ENCODE results near the gene CLDN9. TPM values are rescaled to one million over a fixed set of nuclear protein-coding genes. Genes with fewer than 3 reads are reported as not detected.

Gene CLDN9
- 0.27 to 0.80 TPM (median 0.39 TPM) in 5 replicates for total RNA-seq (2022; extraction: Qiagen RNA extraction; ENCODE audit: low read depth)

GRCh38 chr16:3012828-3013420 lies at the start of gene CLDN9:
Gene CLDN9 (plus strand): TSS chr16:3012923. CDS start chr16:3013363, 440 bp downstream.

GRCh38 chr16:2963723-2964474 lies 48.8 kb upstream of the CLDN9 start, which contains the start of gene KREMEN2:
Gene KREMEN2 (plus strand): TSS chr16:2964275. CDS start chr16:2964521, 246 bp downstream.

GRCh38 chr16:2968738-2969544 lies 43.8 kb upstream of the CLDN9 start, which contains the start of gene PAQR4:
Gene PAQR4 (plus strand): TSS chr16:2969348. CDS start chr16:2969675, 327 bp downstream.

GRCh38 chr16:2980227-2981176 lies 32.2 kb upstream of the CLDN9 start, which contains the start of gene PKMYT1:
Gene PKMYT1 (minus strand): TSS chr16:2980446. CDS start chr16:2979657, 789 bp downstream.

GRCh38 chr16:3017794-3018506 lies 5.2 kb downstream of the CLDN9 start, which contains the start of gene CLDN6:
Gene CLDN6 (minus strand): TSS chr16:3018183. CDS start chr16:3016021, 2,162 bp downstream.

GRCh38 chr16:3020247-3020603 lies 7.5 kb downstream of the CLDN9 start, which contains the start of gene TNFRSF12A:
Gene TNFRSF12A (plus strand): TSS chr16:3020368. CDS start chr16:3020398, 30 bp downstream.

GRCh38 chr16:3023669-3024478 lies 11.2 kb downstream of the CLDN9 start, which contains the start of the genes HCFC1R1 and THOC6:
Gene HCFC1R1 (minus strand): TSS chr16:3023942. CDS start chr16:3023941, 1 bp downstream.
Gene THOC6 (plus strand): TSS chr16:3024035. CDS start chr16:3024327, 292 bp downstream.

GRCh38 chr16:3036726-3037315 lies 24.1 kb downstream of the CLDN9 start, which contains the start of gene BICDL2:
Gene BICDL2 (minus strand): TSS chr16:3036944. CDS start chr16:3035496, 1,448 bp downstream.

GRCh38 chr16:3045758-3046640 lies 33.3 kb downstream of the CLDN9 start, which contains the start of gene MMP25:
Gene MMP25 (plus strand): TSS chr16:3046561. CDS start chr16:3046918, 357 bp downstream.

Other genes starting within 250 kb of the CLDN9 start
- gene ELOB, start 235.6 kb upstream of the CLDN9 start, total RNA-seq (2022; extraction: Qiagen RNA extraction; ENCODE audit: low read depth): 414 to 506 TPM (median 472 TPM) in 5 replicates
- 0.03 TPM in 1 of 5 replicates, not detected in the others for gene PRSS33, start 225.4 kb upstream of the CLDN9 start, total RNA-seq (2022; extraction: Qiagen RNA extraction; ENCODE audit: low read depth)
- gene PRSS41, start 214.5 kb upstream of the CLDN9 start, total RNA-seq (2022; extraction: Qiagen RNA extraction; ENCODE audit: low read depth): not detected in 5 replicates
- 0.11 to 0.19 TPM (median 0.12 TPM) in 3 of 5 replicates, not detected in the others for gene PRSS21, start 195.7 kb upstream of the CLDN9 start, total RNA-seq (2022; extraction: Qiagen RNA extraction; ENCODE audit: low read depth)
- gene ZG16B, start 182.6 kb upstream of the CLDN9 start, total RNA-seq (2022; extraction: Qiagen RNA extraction; ENCODE audit: low read depth): 0.55 to 1.0 TPM (median 0.87 TPM) in 5 replicates
- gene PRSS22, start 154.8 kb upstream of the CLDN9 start, total RNA-seq (2022; extraction: Qiagen RNA extraction; ENCODE audit: low read depth): 2.3 to 3.6 TPM (median 2.7 TPM) in 5 replicates
- 46.2 to 58.3 TPM (median 52.7 TPM) in 5 replicates for gene FLYWCH2, start 129.7 kb upstream of the CLDN9 start, total RNA-seq (2022; extraction: Qiagen RNA extraction; ENCODE audit: low read depth)
- 18.8 to 30.9 TPM (median 28.1 TPM) in 5 replicates for gene FLYWCH1, start 101.0 kb upstream of the CLDN9 start, total RNA-seq (2022; extraction: Qiagen RNA extraction; ENCODE audit: low read depth)
- gene KREMEN2, start 48.6 kb upstream of the CLDN9 start, total RNA-seq (2022; extraction: Qiagen RNA extraction; ENCODE audit: low read depth): 1.1 to 2.3 TPM (median 1.9 TPM) in 5 replicates
- 29.4 to 40.9 TPM (median 37.7 TPM) in 5 replicates for gene PAQR4, start 43.6 kb upstream of the CLDN9 start, total RNA-seq (2022; extraction: Qiagen RNA extraction; ENCODE audit: low read depth)
- gene PKMYT1, start 32.5 kb upstream of the CLDN9 start, total RNA-seq (2022; extraction: Qiagen RNA extraction; ENCODE audit: low read depth): 62.4 to 91.1 TPM (median 87.4 TPM) in 5 replicates
- 0.30 to 0.58 TPM (median 0.32 TPM) in 4 of 5 replicates, not detected in the other for gene CLDN6, start 5.3 kb downstream of the CLDN9 start, total RNA-seq (2022; extraction: Qiagen RNA extraction; ENCODE audit: low read depth)
- gene TNFRSF12A, start 7.4 kb downstream of the CLDN9 start, total RNA-seq (2022; extraction: Qiagen RNA extraction; ENCODE audit: low read depth): 446 to 698 TPM (median 646 TPM) in 5 replicates
- gene HCFC1R1, start 11.0 kb downstream of the CLDN9 start, total RNA-seq (2022; extraction: Qiagen RNA extraction; ENCODE audit: low read depth): 201 to 240 TPM (median 232 TPM) in 5 replicates
- gene THOC6, start 11.1 kb downstream of the CLDN9 start, total RNA-seq (2022; extraction: Qiagen RNA extraction; ENCODE audit: low read depth): 27.4 to 38.7 TPM (median 33.2 TPM) in 5 replicates
- gene BICDL2, start 24.0 kb downstream of the CLDN9 start, total RNA-seq (2022; extraction: Qiagen RNA extraction; ENCODE audit: low read depth): not detected in 5 replicates
- gene MMP25, start 33.6 kb downstream of the CLDN9 start, total RNA-seq (2022; extraction: Qiagen RNA extraction; ENCODE audit: low read depth): 0.67 to 0.97 TPM (median 0.85 TPM) in 5 replicates
- gene IL32, start 52.7 kb downstream of the CLDN9 start, total RNA-seq (2022; extraction: Qiagen RNA extraction; ENCODE audit: low read depth): 22.4 to 36.7 TPM (median 28.1 TPM) in 5 replicates
- gene ZSCAN10, start 86.4 kb downstream of the CLDN9 start, total RNA-seq (2022; extraction: Qiagen RNA extraction; ENCODE audit: low read depth): 0.03 TPM in 1 of 5 replicates, not detected in the others
- 11.3 to 15.1 TPM (median 13.2 TPM) in 5 replicates for gene ZNF205, start 99.7 kb downstream of the CLDN9 start, total RNA-seq (2022; extraction: Qiagen RNA extraction; ENCODE audit: low read depth)
- gene ZNF213, start 122.1 kb downstream of the CLDN9 start, total RNA-seq (2022; extraction: Qiagen RNA extraction; ENCODE audit: low read depth): 7.9 to 12.9 TPM (median 11.6 TPM) in 5 replicates
- gene OR1F1, start 175.3 kb downstream of the CLDN9 start, total RNA-seq (2022; extraction: Qiagen RNA extraction; ENCODE audit: low read depth): 0.29 to 0.48 TPM (median 0.40 TPM) in 3 of 5 replicates, not detected in the others
- 8.1 to 11.5 TPM (median 8.3 TPM) in 5 replicates for gene ZNF200, start 222.2 kb downstream of the CLDN9 start, total RNA-seq (2022; extraction: Qiagen RNA extraction; ENCODE audit: low read depth)
- not detected in 5 replicates for gene MEFV, start 243.7 kb downstream of the CLDN9 start, total RNA-seq (2022; extraction: Qiagen RNA extraction; ENCODE audit: low read depth)

All from A549 treated with CpdA at 1 μM for 4 hours (cell line).